Effector memory CD4-positive, alpha-beta T cell (primary cell): ENCODE results near the gene USP20.

Experiments
- DNase-seq, 3 donors: peaks; one replicate each; pipeline ENCODE4 v3.0.0-alpha.2; 2020
- H3K27ac ChIP-seq: 2 replicates; pipeline ENCODE4 v1.7.0; 2013; ENCODE audit warnings: mild to moderate bottlenecking, low read length, moderate library complexity; ENCODE audit not compliant: insufficient read depth, poor library complexity, severe bottlenecking
- H3K27me3 ChIP-seq: replicated peaks from 2 replicates; pipeline ENCODE4 v1.7.0; 2013; ENCODE audit warnings: mild to moderate bottlenecking, low read length; ENCODE audit not compliant: insufficient read depth, control insufficient read depth, poor library complexity, severe bottlenecking
- H3K36me3 ChIP-seq: 2 replicates; pipeline ENCODE4 v1.7.0; 2013; ENCODE audit warnings: mild to moderate bottlenecking, low read length, moderate library complexity; ENCODE audit not compliant: control insufficient read depth, insufficient read depth
- H3K4me1 ChIP-seq: 2 replicates; pipeline ENCODE4 v1.7.0; 2013; ENCODE audit warnings: low read length, mild to moderate bottlenecking; ENCODE audit not compliant: control insufficient read depth, insufficient read depth, poor library complexity, severe bottlenecking
- H3K4me3 ChIP-seq: 2 replicates; pipeline ENCODE4 v1.7.0; 2013; ENCODE audit warnings: low read length, low read depth, mild to moderate bottlenecking; ENCODE audit not compliant: insufficient read depth, poor library complexity, severe bottlenecking
- H3K9me3 ChIP-seq: 2 replicates; pipeline ENCODE4 v1.7.0; 2013; ENCODE audit warnings: mild to moderate bottlenecking, low read length, moderate library complexity; ENCODE audit not compliant: control insufficient read depth

Gene USP20

DNA sequence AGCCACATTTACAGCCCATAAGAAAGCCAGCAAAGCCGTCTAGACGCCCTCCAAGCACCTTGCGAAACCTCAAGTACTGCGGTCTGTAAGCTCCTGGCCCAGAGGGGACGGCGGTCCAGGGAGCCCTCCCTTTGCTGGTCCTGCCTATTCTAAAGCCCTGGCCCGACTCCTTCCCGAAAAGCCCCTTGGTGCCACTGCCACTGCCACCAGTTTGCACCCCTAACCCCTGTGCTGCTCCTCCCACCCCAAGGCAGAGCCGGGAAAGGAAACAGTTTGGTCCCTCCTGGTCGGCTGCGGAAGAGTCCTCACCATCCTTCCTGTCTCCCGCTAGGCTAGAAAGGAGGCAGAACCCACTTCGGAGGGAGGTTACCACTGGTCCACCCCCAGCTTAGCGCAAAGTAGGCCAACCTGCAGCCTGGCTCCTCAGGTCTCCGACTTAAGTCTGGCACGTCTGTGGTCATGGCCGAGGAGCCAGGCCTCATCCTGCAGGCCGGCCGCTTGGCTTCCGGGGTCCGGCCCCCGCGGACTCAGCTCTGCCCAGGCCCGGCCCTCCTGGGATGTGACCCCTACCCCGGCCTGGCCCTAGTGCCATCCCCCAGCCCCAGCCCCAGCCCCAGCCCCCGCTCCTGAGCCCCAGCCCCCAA, 12.2 kb upstream of the USP20 start:
- peak in 1 of 3 donors; percentile 23 for DNase-seq
- Histone ChIP-seq H3K36me3 (peaks cover 34% of the 10 kb centered on the region), H3K4me3 (peak overlapping the region; percentile 52), H3K27me3 (no peaks in the 10 kb centered on the region), H3K27ac (peak overlapping the region; percentile 49), H3K4me1 (peaks cover 7% of the 10 kb centered on the region), H3K9me3 (no peaks in the 10 kb centered on the region)

DNA sequence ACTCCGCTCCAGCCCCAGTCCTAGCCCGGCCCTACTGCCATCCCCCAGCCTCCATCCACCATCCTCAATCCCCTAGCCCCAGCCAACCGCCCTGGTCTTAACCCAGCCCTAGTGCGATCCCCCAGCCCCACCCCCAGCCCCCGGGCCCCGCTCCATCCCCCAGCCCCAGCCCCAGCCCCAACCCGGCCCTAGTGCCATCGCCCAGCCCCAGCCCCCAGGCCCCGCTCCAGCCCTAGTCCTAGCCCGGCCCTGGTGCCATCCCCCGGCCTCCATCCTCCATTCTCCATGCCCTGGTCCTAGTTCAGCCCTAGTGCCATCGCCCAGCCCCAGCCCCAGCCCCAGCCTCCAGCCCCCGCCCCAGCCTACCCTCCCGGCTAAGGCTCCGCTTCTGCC, 11.7 kb upstream of the USP20 start:
- no peak for DNase-seq
- Histone ChIP-seq H3K4me3 (peak overlapping the region; percentile 96), H3K4me1 (peaks cover 7% of the 10 kb centered on the region), H3K27ac (peak overlapping the region; percentile 69), H3K9me3 (no peaks in the 10 kb centered on the region), H3K27me3 (no peaks in the 10 kb centered on the region), H3K36me3 (peaks cover 35% of the 10 kb centered on the region)

DNA sequence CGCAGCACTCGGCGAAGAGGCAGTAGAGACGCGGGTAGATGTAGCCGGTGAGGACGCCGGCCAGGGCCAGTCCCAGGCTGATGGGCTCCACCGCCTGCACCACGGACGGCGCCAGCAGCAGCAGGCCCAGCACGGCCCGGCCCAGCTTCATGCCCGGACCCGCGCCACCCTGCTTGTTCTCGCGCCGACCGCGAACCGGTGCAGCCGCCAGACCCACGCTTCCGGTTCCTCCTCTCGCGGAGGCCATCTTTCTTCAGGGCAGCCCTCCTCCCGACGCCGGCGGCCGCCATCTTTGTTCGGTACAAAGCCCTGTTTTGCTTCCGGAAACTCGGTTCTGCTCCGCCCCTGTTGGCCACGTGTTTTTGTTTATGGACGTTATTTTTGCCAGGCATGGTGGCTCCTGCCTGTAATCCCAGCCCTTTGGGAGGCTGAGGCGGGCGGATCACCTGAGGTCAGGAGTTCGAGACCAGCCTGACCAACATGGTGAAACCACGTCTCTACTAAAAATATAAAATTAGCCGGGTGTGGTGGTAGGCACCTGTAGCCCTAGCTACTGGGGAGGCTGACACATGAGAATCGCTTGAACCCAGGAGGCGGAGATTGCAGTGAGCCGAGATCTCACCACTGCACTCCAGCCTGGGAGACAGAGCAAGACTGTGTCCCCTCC, 11.2 kb upstream of the USP20 start, which contains the start of gene TOR1A:
Gene TOR1A, minus strand, starts transcription at position 202 of the 667 bp plus-strand sequence. Its CDS starts 51 bp downstream, at position 151.
- DNase-seq = peak; percentile 82 to 90 (median 86)
- H3K36me3 ChIP-seq = peaks cover 35% of the 10 kb centered on the region
- no peaks in the 10 kb centered on the region for H3K9me3 ChIP-seq
- H3K4me1 ChIP-seq = peaks cover 7% of the 10 kb centered on the region
- peak within 1 kb of the TSS; percentile 69 for H3K27ac ChIP-seq
- H3K27me3 ChIP-seq = no peaks in the 10 kb centered on the region
- H3K4me3 ChIP-seq = peak within 1 kb of the TSS; percentile 96

DNA sequence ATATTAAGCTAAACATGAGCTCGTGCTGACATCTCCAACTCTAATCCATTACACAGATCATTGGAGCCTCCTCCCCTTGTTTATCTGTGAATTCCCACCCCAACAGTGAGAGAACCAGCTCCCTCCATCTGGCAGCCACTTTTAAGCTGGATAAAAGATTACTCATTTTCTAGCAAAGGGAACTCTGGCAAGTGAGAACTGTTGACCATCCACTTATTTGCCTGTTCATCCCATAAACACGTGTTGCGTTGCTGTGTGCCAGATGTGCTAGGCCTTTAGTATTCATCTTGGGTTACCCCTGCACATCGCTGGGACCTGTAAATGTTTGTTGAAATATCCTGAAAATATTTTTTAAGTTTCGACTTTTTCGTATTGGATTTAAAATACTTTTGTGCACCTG, 8.9 kb upstream of the USP20 start:
- Histone ChIP-seq H3K27ac (no peak overlapping the region), H3K36me3 (peaks cover 44% of the 10 kb centered on the region), H3K4me3 (no peak overlapping the region), H3K9me3 (no peaks in the 10 kb centered on the region), H3K27me3 (no peaks in the 10 kb centered on the region), H3K4me1 (peaks cover 7% of the 10 kb centered on the region)
- DNase-seq = no peak

DNA sequence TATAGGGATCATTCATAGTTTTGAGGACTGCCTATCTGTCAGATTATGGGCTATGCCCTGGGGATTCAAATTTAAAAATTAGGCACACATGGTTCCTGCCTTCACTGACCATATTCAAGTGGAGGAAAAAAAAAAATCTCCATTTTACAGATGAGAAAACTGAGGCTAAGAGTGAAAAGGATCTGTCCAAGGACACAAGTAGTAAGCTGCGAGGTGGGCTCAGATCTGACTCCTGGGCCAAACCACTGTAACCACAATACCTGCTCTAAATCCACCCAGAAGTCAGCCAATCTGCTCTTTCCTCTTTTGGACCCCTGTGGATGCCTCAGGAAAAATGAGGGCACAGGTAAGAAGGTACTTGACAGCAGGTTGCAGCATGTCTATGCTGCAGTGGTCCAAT, 8.5 kb upstream of the USP20 start:
- no peaks in the 10 kb centered on the region for H3K27me3 ChIP-seq
- H3K4me1 ChIP-seq = peaks cover 7% of the 10 kb centered on the region
- no peak for DNase-seq
- peaks cover 45% of the 10 kb centered on the region for H3K36me3 ChIP-seq
- no peak overlapping the region for H3K27ac ChIP-seq
- no peaks in the 10 kb centered on the region for H3K9me3 ChIP-seq
- no peak overlapping the region for H3K4me3 ChIP-seq

DNA sequence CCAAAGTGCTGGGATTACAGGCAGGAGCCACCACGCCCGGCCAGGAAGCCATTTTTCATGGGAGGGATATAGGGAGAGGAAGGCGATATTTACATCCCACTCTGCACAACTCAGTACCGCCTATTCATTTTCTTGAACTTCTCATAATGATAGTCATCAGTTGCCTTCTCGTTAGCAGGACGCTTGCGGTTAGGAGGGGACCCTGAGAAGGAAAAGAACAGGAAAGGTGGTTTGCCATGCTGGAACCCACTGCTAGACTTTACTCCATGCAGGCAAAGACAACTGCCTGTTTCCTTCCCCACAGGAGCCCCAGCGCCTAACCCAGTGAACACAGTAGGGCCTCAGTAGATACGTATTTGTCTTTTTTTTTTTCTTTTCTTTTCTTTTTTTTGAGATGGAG, 7.2 kb upstream of the USP20 start:
- no peak for DNase-seq
- Histone ChIP-seq H3K9me3 (no peaks in the 10 kb centered on the region), H3K4me3 (no peak overlapping the region), H3K27me3 (no peaks in the 10 kb centered on the region), H3K36me3 (peaks cover 50% of the 10 kb centered on the region), H3K4me1 (peaks cover under 1% of the 10 kb centered on the region), H3K27ac (no peak overlapping the region)

DNA sequence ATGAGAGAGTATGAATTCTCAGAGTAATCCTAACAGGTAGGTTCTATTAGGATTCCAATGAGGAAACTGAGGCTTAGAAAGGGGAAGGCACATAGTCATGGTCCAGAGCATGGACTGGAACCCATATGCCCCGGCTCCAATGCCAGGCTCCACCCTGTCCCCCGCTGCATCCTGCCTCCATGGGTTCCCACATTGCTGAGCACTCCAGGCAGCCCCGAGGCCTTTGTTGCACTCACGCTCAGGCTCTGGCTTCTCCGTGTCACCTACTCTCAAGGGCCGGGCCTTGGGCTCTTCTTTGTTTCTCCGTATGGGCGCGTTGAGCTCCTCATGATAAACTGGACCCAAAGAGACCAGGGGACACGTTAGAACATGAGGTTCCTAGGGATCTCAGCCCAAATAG, 6.3 kb upstream of the USP20 start:
- H3K27ac ChIP-seq = no peak overlapping the region
- H3K27me3 ChIP-seq = no peaks in the 10 kb centered on the region
- DNase-seq = no peak
- H3K9me3 ChIP-seq = no peaks in the 10 kb centered on the region
- peaks cover 5% of the 10 kb centered on the region for H3K4me1 ChIP-seq
- H3K36me3 ChIP-seq = peaks cover 55% of the 10 kb centered on the region
- no peak overlapping the region for H3K4me3 ChIP-seq

DNA sequence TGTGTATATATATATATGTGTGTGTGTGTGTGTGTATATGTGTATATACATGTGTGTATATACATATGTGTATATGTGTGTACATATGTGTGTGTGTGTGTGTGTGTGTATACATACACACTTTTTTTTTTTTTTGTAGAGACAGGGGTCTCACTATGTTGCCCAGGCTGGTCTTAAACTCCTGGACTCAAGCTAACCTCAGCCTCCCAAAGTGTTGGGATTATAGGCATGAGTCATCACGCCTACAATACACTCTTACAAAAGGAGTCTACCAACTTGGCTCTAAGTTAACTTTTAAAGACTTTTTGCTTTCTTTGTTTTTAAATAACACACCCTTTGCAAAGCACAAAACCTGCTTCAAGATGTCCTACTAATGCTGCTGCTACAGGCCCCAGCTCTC, 2.3 kb upstream of the USP20 start:
- peaks cover 24% of the 10 kb centered on the region for H3K4me1 ChIP-seq
- peaks cover 52% of the 10 kb centered on the region for H3K36me3 ChIP-seq
- H3K4me3 ChIP-seq = no peak overlapping the region
- no peaks in the 10 kb centered on the region for H3K27me3 ChIP-seq
- no peaks in the 10 kb centered on the region for H3K9me3 ChIP-seq
- no peak for DNase-seq
- no peak overlapping the region for H3K27ac ChIP-seq

DNA sequence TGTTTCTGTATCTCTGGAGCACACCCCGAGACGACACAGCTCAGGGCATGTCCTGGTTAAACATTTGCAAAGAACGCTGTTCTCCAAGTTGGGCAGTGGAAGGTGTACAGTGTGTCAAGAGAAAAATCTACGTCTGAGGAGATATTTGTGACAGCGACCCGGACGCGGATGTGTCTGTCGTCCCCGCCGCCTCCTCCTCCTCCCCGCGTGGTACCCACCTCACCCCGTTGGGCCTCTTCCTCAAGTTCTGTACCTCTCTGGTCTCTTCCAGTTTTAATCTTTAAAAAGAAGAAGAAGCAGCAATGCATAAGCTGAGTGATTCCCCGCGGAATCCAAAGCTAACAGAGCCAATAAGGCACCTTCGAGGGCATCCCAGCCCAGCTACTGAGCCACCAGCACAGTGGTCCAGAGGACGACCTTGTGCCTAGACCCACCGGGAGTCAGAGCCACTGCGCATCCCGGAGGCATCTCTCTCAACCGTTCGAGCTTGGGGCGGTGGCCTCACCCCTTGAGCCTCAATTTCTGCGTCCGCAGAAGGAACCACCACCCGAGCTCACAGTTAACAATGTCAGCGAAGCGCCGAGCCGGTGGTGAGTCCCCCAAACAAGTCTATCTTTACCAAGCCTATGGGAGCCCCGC, 650 bp upstream of the USP20 start:
- Histone ChIP-seq H3K27me3 (no peaks in the 10 kb centered on the region), H3K36me3 (peaks cover 38% of the 10 kb centered on the region), H3K27ac (peak overlapping the region; percentile 92), H3K4me1 (peaks cover 39% of the 10 kb centered on the region), H3K9me3 (no peaks in the 10 kb centered on the region), H3K4me3 (peak overlapping the region; percentile 97)
- peak in 1 of 3 donors; percentile 35 for DNase-seq

DNA sequence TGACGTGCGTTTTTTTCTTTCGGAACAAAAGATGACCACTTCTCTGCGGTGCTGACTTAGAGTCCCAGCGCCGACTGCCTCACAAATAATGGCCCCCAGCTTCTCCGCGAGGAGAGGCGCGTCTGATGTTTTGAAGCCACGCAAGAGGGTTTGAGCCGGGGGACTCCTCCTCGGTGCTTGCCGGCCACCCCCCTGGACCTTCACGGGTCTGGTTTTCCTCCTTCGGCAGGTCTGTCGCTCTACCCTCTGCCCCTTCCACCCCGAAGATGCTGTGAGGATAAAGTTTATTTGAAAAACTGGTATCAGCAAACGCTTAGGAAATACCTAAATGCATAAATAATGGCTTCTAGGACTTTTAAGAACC, 584 bp downstream of the USP20 start:
- DNase-seq = no peak
- no peaks in the 10 kb centered on the region for H3K27me3 ChIP-seq
- no peaks in the 10 kb centered on the region for H3K9me3 ChIP-seq
- H3K4me1 ChIP-seq = peaks cover 49% of the 10 kb centered on the region
- H3K27ac ChIP-seq = peak overlapping the region; percentile 92
- H3K4me3 ChIP-seq = peak overlapping the region; percentile 97
- H3K36me3 ChIP-seq = peaks cover 25% of the 10 kb centered on the region
